NCI-H82 (cell line): Measurements from ENCODE around the gene NPIPA3.
"Not testable (repeated sequence)": the region's sequence is repeated elsewhere in the genome, so short reads cannot be mapped to it uniquely, and the experiment has no call there.

Experiments used
- DNase-seq: peaks from one replicate; lab custom pipeline; 2025; lab: John Stamatoyannopoulos, UW

The NPIPA3 gene

DNA sequence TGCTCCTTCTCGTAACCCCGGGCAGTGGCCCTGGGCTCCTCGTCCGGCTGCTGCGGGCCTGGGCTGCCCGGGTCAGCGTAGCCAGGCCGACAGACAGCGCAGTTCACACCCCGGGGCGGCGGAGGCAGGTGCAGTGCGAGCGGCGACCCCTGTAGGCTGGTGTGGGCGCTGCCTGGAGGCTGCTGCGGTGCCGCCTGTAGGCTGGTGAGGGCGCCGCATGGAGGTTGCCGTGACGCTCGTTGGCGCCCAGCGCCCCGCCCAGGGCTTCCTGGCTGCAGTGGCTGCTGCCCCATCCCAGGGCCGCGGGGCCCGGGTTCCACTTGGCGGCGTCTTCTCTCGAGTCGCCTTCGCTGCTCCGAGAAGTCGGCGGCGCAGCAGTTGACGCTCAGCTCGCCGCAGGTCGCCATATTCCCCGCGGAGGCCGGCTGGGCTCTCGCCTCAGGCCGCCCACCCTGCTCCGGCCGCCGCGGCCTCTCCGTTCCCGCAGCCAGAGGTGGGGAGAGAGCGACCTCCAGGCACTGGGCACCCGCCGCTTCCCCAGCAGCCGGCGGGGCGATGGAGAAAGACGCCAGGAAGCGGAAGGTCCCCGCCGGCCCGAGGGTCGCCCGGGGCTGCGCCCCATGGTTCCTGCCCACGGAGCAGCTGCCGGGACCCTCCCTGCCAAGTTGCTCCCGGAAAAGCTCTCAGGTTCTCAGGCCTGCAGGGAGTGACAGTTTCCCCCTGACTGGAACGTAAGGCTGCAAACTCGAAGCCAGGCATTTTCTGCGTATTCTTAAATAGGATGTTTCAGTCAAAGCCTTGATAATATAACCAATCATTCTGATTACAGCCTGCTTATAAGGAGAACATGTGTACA, 39.3 kb downstream of the NPIPA3 start, which contains the start of gene NPIPA2:
NPIPA2 (plus strand) TSS at position 261 of the 856 bp plus-strand sequence. CDS start 5,533 bp downstream, outside the sequence.
- DNase-seq = not testable (repeated sequence)

DNA sequence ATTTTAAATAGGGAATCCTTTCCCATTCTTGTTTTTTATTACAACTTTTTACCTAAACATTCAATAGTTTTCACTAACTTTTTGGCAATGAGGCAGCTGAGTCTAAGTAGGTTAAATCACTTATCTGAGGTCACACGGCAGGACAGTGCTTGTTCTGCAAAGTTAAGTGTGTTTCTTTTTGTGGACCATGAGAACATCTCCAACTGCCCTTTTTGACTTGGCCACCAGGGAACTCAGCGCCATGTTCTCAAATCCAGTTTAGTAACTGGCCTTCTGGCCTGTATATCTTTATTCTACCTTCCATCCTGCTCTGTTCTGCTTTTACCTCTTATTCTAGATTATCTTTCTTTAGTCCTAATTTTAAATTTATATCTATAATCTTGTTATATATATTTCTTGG, 70.4 kb downstream of the NPIPA3 start:
- not testable (repeated sequence) for DNase-seq

DNA sequence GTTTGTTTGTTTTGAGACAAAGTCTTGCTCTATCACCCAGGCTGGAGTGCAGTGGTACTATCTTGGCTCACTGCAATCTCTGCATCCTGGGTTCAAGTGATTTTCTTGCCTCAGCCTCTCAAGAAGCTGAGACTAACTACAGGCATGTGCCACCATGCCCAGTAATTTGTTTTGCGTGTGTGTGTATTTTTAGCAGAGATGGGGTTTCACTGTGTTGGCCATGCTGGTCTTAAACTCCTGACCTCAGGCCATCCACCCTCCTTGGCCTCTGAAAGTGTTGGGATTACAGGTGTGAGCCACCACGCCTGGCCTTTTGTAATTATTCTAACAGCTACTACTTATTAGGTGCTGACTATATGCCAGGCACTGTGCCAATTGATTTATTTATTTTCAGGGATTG, 72.4 kb downstream of the NPIPA3 start:
- DNase-seq = not testable (repeated sequence)
